SK-N-SH (cell line): ENCODE data around the gene IQGAP1. TPM values are rescaled to one million over a fixed set of nuclear protein-coding genes. Genes with fewer than 3 reads are reported as not detected.

Experiments used
- CTCF ChIA-PET: fragments of 300-600, 350-600 bp; formaldehyde crosslinking; extraction: SDS; loops from one replicate; lab custom pipeline; 2021; lab: Yijun Ruan, JAX
- POLR2A ChIA-PET: fragments of 350-600 bp; sonication (Branson Sonifier 250); formaldehyde crosslinking; extraction: SDS; loops from one replicate; lab custom pipeline; 2020; ENCODE audit warnings: antibody characterized with exemption, inconsistent platforms; lab: Yijun Ruan, JAX
- DNase-seq: peaks from one replicate; pipeline ENCODE4 v3.0.0; 2012
- H2AFZ ChIP-seq: fragments of 200-600 bp; sonication (generic); 2 replicates; pipeline ENCODE4 v1.8.1; 2016; ENCODE audit warnings: antibody characterized with exemption, mild to moderate bottlenecking, low read depth
- H3F3A ChIP-seq: fragments of 200-600 bp; sonication (generic); replicated peaks from 2 replicates; pipeline ENCODE3; 2016; ENCODE audit warnings: antibody characterized with exemption, mild to moderate bottlenecking; ENCODE audit not compliant: insufficient read depth
- H3K27ac ChIP-seq, 2 experiments: fragments of 200-500 bp in 1 of 2; fragments of 200-600 bp in 1 of 2; sonication (Bioruptor generic) in 1 of 2; sonication (generic), shearing (Covaris generic) in 1 of 2; 2 replicates each; pipeline versions ENCODE4 v1.5.1 to v1.6.1; 2014 to 2016; ENCODE audit warnings: low read depth in 2 of 2, inconsistent platforms in 1 of 2, low read length in 1 of 2, mild to moderate bottlenecking in 1 of 2, mixed read lengths in 1 of 2
- H3K27me3 ChIP-seq: fragments of 200-600 bp; sonication (generic), shearing (Covaris generic); 2 replicates; pipeline ENCODE4 v1.6.1; 2016; ENCODE audit warnings: mixed run types; ENCODE audit not compliant: insufficient read depth
- H3K36me3 ChIP-seq, 2 experiments: fragments of 200-500 bp in 1 of 2; fragments of 200-600 bp in 1 of 2; sonication (Bioruptor generic) in 1 of 2; sonication (generic) in 1 of 2; replicated peaks in 1 of 2; 2 replicates each; pipeline versions ENCODE3 to v1.5.1; 2014 to 2016; ENCODE audit warnings: low read length in 1 of 2, mild to moderate bottlenecking in 1 of 2; ENCODE audit not compliant: insufficient read depth in 2 of 2, control insufficient read depth in 1 of 2
- H3K4me1 ChIP-seq, 2 experiments: fragments of 200-500 bp in 1 of 2; fragments of 200-600 bp in 1 of 2; sonication (Bioruptor generic) in 1 of 2; sonication (generic), shearing (Covaris generic) in 1 of 2; 2 replicates each; pipeline versions ENCODE4 v1.5.1 to v1.6.1; 2014 to 2016; ENCODE audit warnings: low read depth in 1 of 2, low read length in 1 of 2, mixed run types in 1 of 2; ENCODE audit not compliant: insufficient read depth in 2 of 2, control insufficient read depth in 1 of 2
- H3K4me2 ChIP-seq: fragments of 200-600 bp; sonication (generic), shearing (Covaris generic); 2 replicates; pipeline ENCODE4 v1.6.1; 2017; ENCODE audit warnings: mixed run types
- H3K4me3 ChIP-seq, 2 experiments: fragments of 200-500 bp in 1 of 2; fragments of 200-600 bp in 1 of 2; sonication (Bioruptor generic) in 1 of 2; sonication (generic), shearing (Covaris generic) in 1 of 2; 2 replicates each; pipeline versions ENCODE4 v1.5.1 to v1.8.1; 2014 to 2016; ENCODE audit warnings: low read depth in 2 of 2, inconsistent platforms in 1 of 2, low read length in 1 of 2, mild to moderate bottlenecking in 1 of 2, mixed read lengths in 1 of 2, moderate library complexity in 1 of 2
- H3K79me2 ChIP-seq: fragments of 200-600 bp; sonication (generic); 2 replicates; pipeline ENCODE4 v1.8.1; 2017; ENCODE audit warnings: mild to moderate bottlenecking; ENCODE audit not compliant: insufficient read depth
- H3K9ac ChIP-seq: fragments of 200-600 bp; sonication (generic); 2 replicates; pipeline ENCODE4 v1.6.1; 2017; ENCODE audit warnings: mixed run types
- H3K9me2 ChIP-seq: fragments of 200-600 bp; sonication (generic); 2 replicates; pipeline ENCODE4 v1.6.1; 2017; ENCODE audit warnings: mixed run types
- H3K9me3 ChIP-seq: fragments of 200-600 bp; sonication (generic); 2 replicates; pipeline ENCODE4 v1.6.1; 2017; ENCODE audit warnings: mixed run types, mild to moderate bottlenecking, moderate library complexity
- H4K20me1 ChIP-seq: fragments of 200-600 bp; sonication (generic); 2 replicates; pipeline ENCODE4 v1.6.1; 2017; ENCODE audit warnings: mild to moderate bottlenecking, mixed run types; ENCODE audit not compliant: insufficient read depth
- EP300 ChIP-seq, 2 experiments: IDR thresholded peaks; 2 replicates each; pipeline versions ENCODE4 v1.4.0 to v1.6.1; 2012; ENCODE audit warnings: borderline replicate concordance in 1 of 2, low read depth in 1 of 2, low read length in 1 of 2
- FOXM1 ChIP-seq: IDR thresholded peaks from 2 replicates; pipeline ENCODE4 v1.4.0; 2012; ENCODE audit warnings: low read depth, mild to moderate bottlenecking
- JUND ChIP-seq: IDR thresholded peaks from 2 replicates; pipeline ENCODE4 v1.4.0; 2012
- POLR2AphosphoS5 ChIP-seq: IDR thresholded peaks from 2 replicates; pipeline ENCODE4 v1.6.1; 2012; ENCODE audit warnings: low read depth, low read length
- RFX5 ChIP-seq: IDR thresholded peaks from 2 replicates; pipeline ENCODE4 v1.6.1; 2012; ENCODE audit warnings: mild to moderate bottlenecking, improper control_type of control experiment, low read length
- RXRA ChIP-seq: IDR thresholded peaks from 2 replicates; pipeline ENCODE4 v1.4.0; 2012; ENCODE audit warnings: low read depth, mild to moderate bottlenecking, borderline replicate concordance
- SIN3A ChIP-seq: IDR thresholded peaks from 2 replicates; pipeline ENCODE4 v1.6.1; 2012; ENCODE audit warnings: low read depth, mild to moderate bottlenecking, low read length, moderate library complexity, borderline replicate concordance
- TCF12 ChIP-seq: IDR thresholded peaks from 2 replicates; pipeline ENCODE4 v1.4.0; 2012
- TEAD4 ChIP-seq: IDR thresholded peaks from 2 replicates; pipeline ENCODE4 v1.4.0; 2012; ENCODE audit warnings: mild to moderate bottlenecking, borderline replicate concordance; ENCODE audit not compliant: insufficient read depth
- YY1 ChIP-seq: IDR thresholded peaks from 2 replicates; pipeline ENCODE4 v1.4.0; 2012; ENCODE audit warnings: low read depth, mild to moderate bottlenecking
- WGBS: methylation state at CpG from one replicate; pipeline ENCODE4 v1.1.6; 2017; ENCODE audit warnings: low lambda C conversion rate; 5-methylcytosine and 5-hydroxymethylcytosine counted together
- polyA plus RNA-seq, 3 experiments: library from polyadenylated mRNA; depleted of rRNA; stranded (reverse); fragments of >200 nt; gene quantifications; 2 replicates each; pipeline ENCODE4 v1.2.3, GENCODE V29; 2012
- TF ChIP-seq, protein P1 (sequence below): IDR thresholded peaks from 2 replicates; pipeline ENCODE4 v1.4.0; 2012; ENCODE audit warnings: low read depth, borderline replicate concordance
- TF ChIP-seq, protein P2 (sequence below): fragments of 150-350 bp; IDR thresholded peaks from 2 replicates; pipeline ENCODE4 v1.6.1; 2017; ENCODE audit warnings: antibody characterized with exemption, low read length, low read depth, borderline replicate concordance
- TF ChIP-seq, protein P3 (sequence below): IDR thresholded peaks from 2 replicates; pipeline ENCODE4 v1.4.0; 2012; ENCODE audit warnings: low read depth, borderline replicate concordance
- TF ChIP-seq, protein P4 (sequence below): fragments of 200-600 bp; sonication (generic); IDR thresholded peaks from 2 replicates; pipeline ENCODE4 v1.6.1; 2017; ENCODE audit warnings: antibody characterized with exemption, mild to moderate bottlenecking, moderate library complexity

Gene IQGAP1
- polyA plus RNA-seq, 1 of the 3 experiments (the other 2 are of a cell fraction) = 56.5 TPM

DNA sequence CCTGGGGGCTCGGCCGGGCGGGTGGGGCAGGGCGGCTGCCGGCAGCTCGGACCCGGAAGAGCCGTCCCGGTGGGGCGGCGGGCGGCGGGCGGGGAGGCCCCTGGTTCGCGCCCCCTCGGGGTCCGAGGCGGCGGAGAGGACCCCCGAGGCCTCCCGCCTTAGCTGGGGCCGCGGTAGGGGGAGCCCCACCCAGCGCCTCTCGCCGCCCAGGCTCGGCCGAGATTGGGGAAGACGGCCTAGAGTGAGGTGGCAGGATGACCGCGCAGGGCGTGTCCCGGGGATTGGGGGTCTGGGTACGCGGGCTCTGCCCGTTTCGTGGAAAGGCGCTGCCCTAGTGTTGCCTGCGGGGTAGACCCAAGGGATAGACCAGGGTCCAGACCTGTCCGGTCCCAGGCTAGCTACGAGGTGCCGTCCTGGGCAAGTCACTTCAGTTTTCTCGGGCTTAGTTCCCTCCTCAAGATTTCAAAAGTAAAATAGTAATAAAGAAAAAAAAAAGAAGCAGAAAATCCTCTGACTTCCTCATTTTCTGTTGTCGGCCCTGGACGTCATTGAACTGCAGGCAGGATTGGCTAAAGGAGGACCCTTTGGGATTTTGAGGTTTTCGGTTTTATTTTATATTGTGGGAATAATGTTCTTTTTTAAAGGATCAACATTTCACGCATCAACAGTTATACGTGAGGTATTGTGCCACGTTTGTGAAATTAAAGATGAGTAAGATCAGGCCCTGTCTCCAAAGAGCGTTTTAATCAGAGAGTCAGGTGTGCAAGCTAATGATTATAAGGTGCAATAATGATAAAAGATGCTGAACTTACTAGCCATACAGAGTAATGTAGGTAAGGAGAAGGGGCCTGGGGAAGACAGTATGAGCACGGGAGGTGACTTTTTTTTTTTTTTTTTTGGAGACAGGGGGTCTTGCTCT, 679 bp downstream of the IQGAP1 start:
- Histone ChIP-seq H3K9me2 (no peaks in the 10 kb centered on the region), H3K79me2 (peaks cover 53% of the 10 kb centered on the region), H3K36me3 (peaks cover 11 to 31% of the 10 kb centered on the region in 2 experiments), H3K27me3 (no peaks in the 10 kb centered on the region), H3K4me3 (peak overlapping the region; percentile 77 to 95), H4K20me1 (peaks cover 43% of the 10 kb centered on the region), H3F3A (peaks cover 17% of the 10 kb centered on the region), H3K4me1 (peaks cover 3 to 16% of the 10 kb centered on the region in 2 experiments; a peak in 3 of 4 replicates), H3K9me3 (no peaks in the 10 kb centered on the region), H2AFZ (0 out of 2 replicates have a peak overlapping the region, but pooled peaks have one; percentile 25), H3K9ac (peak overlapping the region; percentile 99), H3K4me2 (peak overlapping the region; percentile 80), H3K27ac (peak overlapping the region; percentile 66 to 82)
- ChIA-PET POLR2A (interaction anchor here (0.5 to 1.0 kb wide), 5 partner anchors 17 to 565 kb away, joined by 3 read pairs; no protein-coding TSS in a partner anchor), CTCF (interaction anchor here (2.0 to 2.1 kb wide), 2 partner anchors 69 to 94 kb away, joined by 7 to 10 read pairs; no protein-coding TSS in a partner anchor)
- no peak for TF ChIP-seq JUND
- TF ChIP-seq RFX5 = no peak
- no peak for TF ChIP-seq SIN3A
- TF ChIP-seq YY1 = no peak
- TF ChIP-seq, protein P1, sequence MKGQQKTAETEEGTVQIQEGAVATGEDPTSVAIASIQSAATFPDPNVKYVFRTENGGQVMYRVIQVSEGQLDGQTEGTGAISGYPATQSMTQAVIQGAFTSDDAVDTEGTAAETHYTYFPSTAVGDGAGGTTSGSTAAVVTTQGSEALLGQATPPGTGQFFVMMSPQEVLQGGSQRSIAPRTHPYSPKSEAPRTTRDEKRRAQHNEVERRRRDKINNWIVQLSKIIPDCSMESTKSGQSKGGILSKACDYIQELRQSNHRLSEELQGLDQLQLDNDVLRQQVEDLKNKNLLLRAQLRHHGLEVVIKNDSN = no peak
- no peak for TF ChIP-seq TEAD4
- no peak for TF ChIP-seq FOXM1
- TF ChIP-seq RXRA = no peak
- TF ChIP-seq TCF12 = no peak
- TF ChIP-seq, protein P2, sequence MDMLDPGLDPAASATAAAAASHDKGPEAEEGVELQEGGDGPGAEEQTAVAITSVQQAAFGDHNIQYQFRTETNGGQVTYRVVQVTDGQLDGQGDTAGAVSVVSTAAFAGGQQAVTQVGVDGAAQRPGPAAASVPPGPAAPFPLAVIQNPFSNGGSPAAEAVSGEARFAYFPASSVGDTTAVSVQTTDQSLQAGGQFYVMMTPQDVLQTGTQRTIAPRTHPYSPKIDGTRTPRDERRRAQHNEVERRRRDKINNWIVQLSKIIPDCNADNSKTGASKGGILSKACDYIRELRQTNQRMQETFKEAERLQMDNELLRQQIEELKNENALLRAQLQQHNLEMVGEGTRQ = no peak
- TF ChIP-seq POLR2AphosphoS5 = no peak
- TF ChIP-seq EP300 (IDR thresholded peaks at IDR 0.05; ENCODE audit: borderline replicate concordance in 1 of 2, low read depth in 1 of 2, low read length in 1 of 2) = no peak
- TF ChIP-seq, protein P3, sequence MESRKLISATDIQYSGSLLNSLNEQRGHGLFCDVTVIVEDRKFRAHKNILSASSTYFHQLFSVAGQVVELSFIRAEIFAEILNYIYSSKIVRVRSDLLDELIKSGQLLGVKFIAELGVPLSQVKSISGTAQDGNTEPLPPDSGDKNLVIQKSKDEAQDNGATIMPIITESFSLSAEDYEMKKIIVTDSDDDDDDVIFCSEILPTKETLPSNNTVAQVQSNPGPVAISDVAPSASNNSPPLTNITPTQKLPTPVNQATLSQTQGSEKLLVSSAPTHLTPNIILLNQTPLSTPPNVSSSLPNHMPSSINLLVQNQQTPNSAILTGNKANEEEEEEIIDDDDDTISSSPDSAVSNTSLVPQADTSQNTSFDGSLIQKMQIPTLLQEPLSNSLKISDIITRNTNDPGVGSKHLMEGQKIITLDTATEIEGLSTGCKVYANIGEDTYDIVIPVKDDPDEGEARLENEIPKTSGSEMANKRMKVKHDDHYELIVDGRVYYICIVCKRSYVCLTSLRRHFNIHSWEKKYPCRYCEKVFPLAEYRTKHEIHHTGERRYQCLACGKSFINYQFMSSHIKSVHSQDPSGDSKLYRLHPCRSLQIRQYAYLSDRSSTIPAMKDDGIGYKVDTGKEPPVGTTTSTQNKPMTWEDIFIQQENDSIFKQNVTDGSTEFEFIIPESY = no peak
- TF ChIP-seq, protein P4, sequence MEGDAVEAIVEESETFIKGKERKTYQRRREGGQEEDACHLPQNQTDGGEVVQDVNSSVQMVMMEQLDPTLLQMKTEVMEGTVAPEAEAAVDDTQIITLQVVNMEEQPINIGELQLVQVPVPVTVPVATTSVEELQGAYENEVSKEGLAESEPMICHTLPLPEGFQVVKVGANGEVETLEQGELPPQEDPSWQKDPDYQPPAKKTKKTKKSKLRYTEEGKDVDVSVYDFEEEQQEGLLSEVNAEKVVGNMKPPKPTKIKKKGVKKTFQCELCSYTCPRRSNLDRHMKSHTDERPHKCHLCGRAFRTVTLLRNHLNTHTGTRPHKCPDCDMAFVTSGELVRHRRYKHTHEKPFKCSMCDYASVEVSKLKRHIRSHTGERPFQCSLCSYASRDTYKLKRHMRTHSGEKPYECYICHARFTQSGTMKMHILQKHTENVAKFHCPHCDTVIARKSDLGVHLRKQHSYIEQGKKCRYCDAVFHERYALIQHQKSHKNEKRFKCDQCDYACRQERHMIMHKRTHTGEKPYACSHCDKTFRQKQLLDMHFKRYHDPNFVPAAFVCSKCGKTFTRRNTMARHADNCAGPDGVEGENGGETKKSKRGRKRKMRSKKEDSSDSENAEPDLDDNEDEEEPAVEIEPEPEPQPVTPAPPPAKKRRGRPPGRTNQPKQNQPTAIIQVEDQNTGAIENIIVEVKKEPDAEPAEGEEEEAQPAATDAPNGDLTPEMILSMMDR = no peak
- WGBS = 5% methylated on average over 22 of the region's 52 CpGs
- DNase-seq = no peak
